Peyer's patch (tissue), 4 donors: ENCODE results near the gene STK32B. TPM values are rescaled to one million over a fixed set of nuclear protein-coding genes. Genes with fewer than 3 reads are reported as not detected.

Source experiments
- DNase-seq, 3 donors: peaks; one replicate each; pipeline ENCODE4 v3.0.0-alpha.2; 2017 to 2019
- H3K27ac ChIP-seq, 4 donors: fragments of 200-600 bp; sonication (generic); one replicate each; pipeline ENCODE4 v1.5.1; 2016 to 2019
- H3K27me3 ChIP-seq, 2 donors: fragments of 200-600 bp; sonication (generic); one replicate each; pipeline ENCODE4 v1.5.1; 2019
- H3K36me3 ChIP-seq, 3 donors: fragments of 200-600 bp; sonication (generic); one replicate each; pipeline ENCODE4 v1.5.1; 2016 to 2019
- H3K4me1 ChIP-seq, 4 donors: fragments of 200-600 bp; sonication (generic); one replicate each; pipeline ENCODE4 v1.5.1; 2016 to 2019
- H3K4me3 ChIP-seq, 4 donors: fragments of 200-600 bp; sonication (generic); 1 replicate in 3 of 4; 2 replicates in 1 of 4; pipeline ENCODE4 v1.5.1; 2016 to 2019; ENCODE audit warnings: mild to moderate bottlenecking in 1 of 4
- H3K9me3 ChIP-seq, 4 donors: fragments of 200-600 bp; sonication (generic); one replicate each; pipeline ENCODE4 v1.5.1; 2016 to 2019; ENCODE audit warnings: mild to moderate bottlenecking in 1 of 4
- CTCF ChIP-seq, 6 experiments: fragments of 450-650 bp in 4 of 6; fragments of 200-600 bp in 2 of 6; sonication (generic) in 1 of 6; IDR thresholded peaks; one replicate each; pipeline ENCODE4 v1.5.1; 2017 to 2019; ENCODE audit warnings: antibody characterized with exemption in 6 of 6, mild to moderate bottlenecking in 3 of 6, moderate library complexity in 1 of 6
- POLR2A ChIP-seq, 2 donors: fragments of 450-650 bp; IDR thresholded peaks; one replicate each; pipeline ENCODE4 v1.5.1; 2017; ENCODE audit warnings: antibody characterized with exemption in 2 of 2, mild to moderate bottlenecking in 2 of 2, moderate library complexity in 2 of 2
- total RNA-seq, 4 donors: library from RNA; depleted of rRNA; stranded (reverse); fragments of >200 nt; gene quantifications; one replicate each; pipeline ENCODE4 v1.1.0, GENCODE V29; 2016

The STK32B gene
- total RNA-seq, 4 donors from 2014 or later, result 0.35 to 3.3 (median 1.3) TPM

- Histone ChIP-seq H3K4me3 (no peak overlapping the region), H3K4me1 (no peaks in the 10 kb centered on the region), H3K27ac (no peak overlapping the region), H3K27me3 (no peaks in the 10 kb centered on the region), H3K9me3 (no peaks in the 10 kb centered on the region), H3K36me3 (no peaks in the 10 kb centered on the region)
- no peak for DNase-seq
- TF ChIP-seq CTCF (IDR thresholded peaks at IDR 0.05) (no peak), POLR2A (IDR thresholded peaks at IDR 0.05) (no peak)
These were observed 330.7 kb downstream of the STK32B start for GRCh38 chr4:5381961-5382441.

- no peak for TF ChIP-seq POLR2A (IDR thresholded peaks at IDR 0.05)
- TF ChIP-seq CTCF (IDR thresholded peaks at IDR 0.05), result no peak
- no peak overlapping the region for H3K4me3 ChIP-seq
- DNase-seq, result no peak
- no peak overlapping the region for H3K27ac ChIP-seq
- H3K27me3 ChIP-seq, result no peaks in the 10 kb centered on the region
- no peaks in the 10 kb centered on the region for H3K4me1 ChIP-seq
- H3K9me3 ChIP-seq, result no peaks in the 10 kb centered on the region
- no peaks in the 10 kb centered on the region for H3K36me3 ChIP-seq
These were observed 332.1 kb downstream of the STK32B start for GRCh38 chr4:5383191-5383980.

GRCh38 chr4:5385741-5386311 lies 334.5 kb downstream of the STK32B start:
- TF ChIP-seq CTCF (IDR thresholded peaks at IDR 0.05), result no peak
- TF ChIP-seq POLR2A (IDR thresholded peaks at IDR 0.05), result no peak
- H3K27ac ChIP-seq, result peak overlapping the region in 2 of 4 donors; percentile 50 to 62
- no peaks in the 10 kb centered on the region for H3K36me3 ChIP-seq
- H3K4me3 ChIP-seq, result no peak overlapping the region
- no peaks in the 10 kb centered on the region for H3K4me1 ChIP-seq
- no peaks in the 10 kb centered on the region for H3K27me3 ChIP-seq
- peak in 2 of 3 donors; percentile 68 to 83 for DNase-seq
- H3K9me3 ChIP-seq, result no peaks in the 10 kb centered on the region

- no peak for DNase-seq
- no peak for TF ChIP-seq CTCF (IDR thresholded peaks at IDR 0.05)
- no peak for TF ChIP-seq POLR2A (IDR thresholded peaks at IDR 0.05)
- Histone ChIP-seq H3K36me3 (no peaks in the 10 kb centered on the region), H3K27me3 (no peaks in the 10 kb centered on the region), H3K4me3 (no peak overlapping the region), H3K27ac (no peak overlapping the region), H3K9me3 (no peaks in the 10 kb centered on the region), H3K4me1 (no peaks in the 10 kb centered on the region)
These were observed 335.6 kb downstream of the STK32B start for GRCh38 chr4:5386921-5387320.

- Histone ChIP-seq H3K4me1 (no peaks in the 10 kb centered on the region), H3K27ac (no peak overlapping the region), H3K36me3 (no peaks in the 10 kb centered on the region), H3K27me3 (no peaks in the 10 kb centered on the region), H3K9me3 (no peaks in the 10 kb centered on the region), H3K4me3 (no peak overlapping the region)
- TF ChIP-seq CTCF (IDR thresholded peaks at IDR 0.05) (no peak), POLR2A (IDR thresholded peaks at IDR 0.05) (no peak)
- DNase-seq, result no peak
These were observed 336.2 kb downstream of the STK32B start for GRCh38 chr4:5387457-5387856.
